ENCODE data around the gene ZYG11B.
A peak's percentile ranks its signal among the peaks of the same experiment; 100 is the strongest.
"Not testable (repeated sequence)": the region's sequence is repeated elsewhere in the genome, so short reads cannot be mapped to it uniquely, and the experiment has no call there.

The ZYG11B gene

GRCh38 chr1:52792036-52792435 lies 65.8 kb downstream of the ZYG11B start:
- Histone ChIP-seq H3K9me3 (ENCODE audit: insufficient read depth, low read depth, low read length) (no peaks in the 10 kb centered on the region), H3K79me2 (ENCODE audit: insufficient read depth, low read length) (no peaks in the 10 kb centered on the region), H3K27me3 (ENCODE audit: insufficient read depth, low read length, poor library complexity, severe bottlenecking) (no peaks in the 10 kb centered on the region), H2AFZ (ENCODE audit: low read length) (peak overlapping the region; percentile 31; the same call in 1 of the 2 replicates), H3K36me3 (ENCODE audit: insufficient read depth, low read length) (peaks cover 32% of the 10 kb centered on the region), H4K20me1 (ENCODE audit: insufficient read depth, low read length, poor library complexity, severe bottlenecking) (no peaks in the 10 kb centered on the region), H3F3A (ENCODE audit: low read depth) (peaks cover 21% of the 10 kb centered on the region), H3K9ac (ENCODE audit: low read depth, low read length, poor library complexity, severe bottlenecking) (peak overlapping the region; percentile 45), H3K4me1 (ENCODE audit: insufficient read depth, low read length, poor library complexity, severe bottlenecking) (peaks cover 27% of the 10 kb centered on the region), H3K9me2 (replicated peaks; ENCODE audit: low read depth, low read length) (no peaks in the 10 kb centered on the region), H3K4me3 (ENCODE audit: low read length, poor library complexity, severe bottlenecking) (peak overlapping the region; percentile 48), H3K4me2 (ENCODE audit: low read depth, low read length, poor library complexity, severe bottlenecking) (peak overlapping the region; percentile 70)
- TF ChIP-seq CTCF (conservative IDR thresholded peaks at IDR 0.05; ENCODE audit: low read length) (no peak), EZH2phosphoT487 (IDR thresholded peaks at IDR 0.05; ENCODE audit: borderline replicate concordance) (no peak)

- not testable (repeated sequence) for H3K27me3 ChIP-seq (ENCODE audit: insufficient read depth, low read length, poor library complexity, severe bottlenecking); H3K9me3 ChIP-seq (ENCODE audit: insufficient read depth, low read depth, low read length); H3K9me2 ChIP-seq (replicated peaks; ENCODE audit: low read depth, low read length); H3K4me3 ChIP-seq (ENCODE audit: low read length, poor library complexity, severe bottlenecking); H2AFZ ChIP-seq (ENCODE audit: low read length); H3K4me2 ChIP-seq (ENCODE audit: low read depth, low read length, poor library complexity, severe bottlenecking); H3K79me2 ChIP-seq (ENCODE audit: insufficient read depth, low read length); H3K9ac ChIP-seq (ENCODE audit: low read depth, low read length, poor library complexity, severe bottlenecking); H4K20me1 ChIP-seq (ENCODE audit: insufficient read depth, low read length, poor library complexity, severe bottlenecking)
- H3K36me3 ChIP-seq (ENCODE audit: insufficient read depth, low read length) = peaks cover 26% of the 10 kb centered on the region; the same call in 1 of the 2 replicates
- peaks cover 35% of the 10 kb centered on the region for H3K4me1 ChIP-seq (ENCODE audit: insufficient read depth, low read length, poor library complexity, severe bottlenecking)
- H3F3A ChIP-seq (ENCODE audit: low read depth) = peaks cover 21% of the 10 kb centered on the region
Observed at GRCh38 chr1:52793717-52794116, 67.5 kb downstream of the ZYG11B start.

GRCh38 chr1:52795464-52795863 lies 69.2 kb downstream of the ZYG11B start:
- no peaks in the 10 kb centered on the region for H3K27me3 ChIP-seq (ENCODE audit: insufficient read depth, low read length, poor library complexity, severe bottlenecking)
- H2AFZ ChIP-seq (ENCODE audit: low read length) = no peak overlapping the region
- H3K36me3 ChIP-seq (ENCODE audit: insufficient read depth, low read length) = peaks cover 22% of the 10 kb centered on the region; the same call in 1 of the 2 replicates
- no peak overlapping the region for H3K4me3 ChIP-seq (ENCODE audit: low read length, poor library complexity, severe bottlenecking)
- peaks cover 36% of the 10 kb centered on the region for H3K4me1 ChIP-seq (ENCODE audit: insufficient read depth, low read length, poor library complexity, severe bottlenecking)
- H3K79me2 ChIP-seq (ENCODE audit: insufficient read depth, low read length) = no peaks in the 10 kb centered on the region
- no peaks in the 10 kb centered on the region for H4K20me1 ChIP-seq (ENCODE audit: insufficient read depth, low read length, poor library complexity, severe bottlenecking)
- H3K4me2 ChIP-seq (ENCODE audit: low read depth, low read length, poor library complexity, severe bottlenecking) = no peak overlapping the region
- H3K9ac ChIP-seq (ENCODE audit: low read depth, low read length, poor library complexity, severe bottlenecking) = no peak overlapping the region
- TF ChIP-seq CTCF (conservative IDR thresholded peaks at IDR 0.05; ENCODE audit: low read length) = no peak
- no peak for TF ChIP-seq EZH2phosphoT487 (IDR thresholded peaks at IDR 0.05; ENCODE audit: borderline replicate concordance)
- H3K9me2 ChIP-seq (replicated peaks; ENCODE audit: low read depth, low read length) = no peaks in the 10 kb centered on the region
- no peaks in the 10 kb centered on the region for H3K9me3 ChIP-seq (ENCODE audit: insufficient read depth, low read depth, low read length)
- peaks cover 21% of the 10 kb centered on the region for H3F3A ChIP-seq (ENCODE audit: low read depth)

GRCh38 chr1:52798331-52798730 lies 72.1 kb downstream of the ZYG11B start:
- Histone ChIP-seq H3K9me2 (replicated peaks; ENCODE audit: low read depth, low read length) (no peaks in the 10 kb centered on the region), H3K4me1 (ENCODE audit: insufficient read depth, low read length, poor library complexity, severe bottlenecking) (peaks cover 14% of the 10 kb centered on the region), H3K9me3 (ENCODE audit: insufficient read depth, low read depth, low read length) (no peaks in the 10 kb centered on the region), H2AFZ (ENCODE audit: low read length) (no peak overlapping the region), H3F3A (ENCODE audit: low read depth) (peaks cover 4% of the 10 kb centered on the region; the same call in 1 of the 2 replicates), H4K20me1 (ENCODE audit: insufficient read depth, low read length, poor library complexity, severe bottlenecking) (no peaks in the 10 kb centered on the region), H3K27me3 (ENCODE audit: insufficient read depth, low read length, poor library complexity, severe bottlenecking) (no peaks in the 10 kb centered on the region), H3K4me2 (ENCODE audit: low read depth, low read length, poor library complexity, severe bottlenecking) (no peak overlapping the region), H3K79me2 (ENCODE audit: insufficient read depth, low read length) (no peaks in the 10 kb centered on the region), H3K9ac (ENCODE audit: low read depth, low read length, poor library complexity, severe bottlenecking) (no peak overlapping the region), H3K4me3 (ENCODE audit: low read length, poor library complexity, severe bottlenecking) (no peak overlapping the region), H3K36me3 (ENCODE audit: insufficient read depth, low read length) (peaks cover 22% of the 10 kb centered on the region; the same call in 1 of the 2 replicates)
- TF ChIP-seq CTCF (conservative IDR thresholded peaks at IDR 0.05; ENCODE audit: low read length) (no peak), EZH2phosphoT487 (IDR thresholded peaks at IDR 0.05; ENCODE audit: borderline replicate concordance) (no peak)
